WTC11 (cell line): ENCODE results near the gene GTPBP8. TPM values are rescaled to one million over a fixed set of nuclear protein-coding genes. Genes with fewer than 3 reads are reported as not detected.

ENCODE experiments used
- ATAC-seq: fragments of 200-7000 bp; cut with Tn5 transposase; 2 replicates; pipeline ENCODE4 v1.10.0; 2021; ENCODE audit warnings: mild to moderate bottlenecking, moderate library complexity
- CTCF ChIA-PET: fragments of 300-600 bp; sonication (Branson Sonifier 250); formaldehyde crosslinking; loops from one replicate; lab custom pipeline; 2021; ENCODE audit warnings: antibody characterized with exemption; lab: Charles Lee
- POLR2A ChIA-PET: fragments of 350-600 bp; sonication (Branson Sonifier 250); formaldehyde crosslinking; loops from one replicate; lab custom pipeline; 2021; ENCODE audit warnings: antibody characterized with exemption; lab: Charles Lee
- DNase-seq: peaks from one replicate; pipeline ENCODE4 v3.0.0; 2021; ENCODE audit warnings: low spot score
- H3K27ac Mint-ChIP-seq: 2 replicates; pipeline ENCODE4 v1.8.0; 2021; ENCODE audit warnings: mixed read lengths
- H3K27me3 Mint-ChIP-seq: 2 replicates; pipeline ENCODE4 v1.8.0; 2021; ENCODE audit warnings: low read depth, mild to moderate bottlenecking, moderate library complexity, mixed read lengths
- H3K36me3 Mint-ChIP-seq: 2 replicates; pipeline ENCODE4 v1.8.0; 2021; ENCODE audit warnings: mixed read lengths
- H3K4me1 Mint-ChIP-seq: 2 replicates; pipeline ENCODE4 v1.8.0; 2022; ENCODE audit warnings: mixed read lengths
- H3K4me3 Mint-ChIP-seq: 2 replicates; pipeline ENCODE4 v1.8.0; 2021; ENCODE audit warnings: mild to moderate bottlenecking, moderate library complexity, mixed read lengths
- H3K9me3 Mint-ChIP-seq: 2 replicates; pipeline ENCODE4 v1.8.0; 2021; ENCODE audit warnings: mixed read lengths
- ATF1 ChIP-seq: sonication (generic); formaldehyde crosslinking; IDR thresholded peaks from 2 replicates; pipeline ENCODE4 v1.8.1; 2023; ENCODE audit warnings: mild to moderate bottlenecking, moderate library complexity, missing genetic modification reagents
- CREM ChIP-seq: sonication (generic); formaldehyde crosslinking; IDR thresholded peaks from 2 replicates; pipeline ENCODE4 v1.8.1; 2022; ENCODE audit warnings: mild to moderate bottlenecking, missing genetic modification reagents, moderate library complexity
- ESRRA ChIP-seq: sonication (generic); formaldehyde crosslinking; IDR thresholded peaks from 2 replicates; pipeline ENCODE4 v1.8.1; 2022; ENCODE audit warnings: mild to moderate bottlenecking, missing genetic modification reagents, borderline replicate concordance
- FOXK1 ChIP-seq: sonication (generic); formaldehyde crosslinking; IDR thresholded peaks from 2 replicates; pipeline ENCODE4 v1.8.0; 2022; ENCODE audit warnings: mild to moderate bottlenecking, moderate library complexity, missing genetic modification reagents
- GTF2I ChIP-seq: fragments of 250-450 bp; sonication (Bioruptor Pico); conservative IDR thresholded peaks from 2 replicates; pipeline ENCODE4 v1.4.0; 2021; ENCODE audit warnings: mild to moderate bottlenecking
- IRF2 ChIP-seq: sonication (generic); formaldehyde crosslinking; IDR thresholded peaks from 2 replicates; pipeline ENCODE4 v1.8.0; 2022; ENCODE audit warnings: low read depth, missing genetic modification reagents, borderline replicate concordance
- MXD4 ChIP-seq: fragments of 250-450 bp; sonication (Bioruptor Pico); IDR thresholded peaks from 2 replicates; pipeline ENCODE4 v1.8.0; 2021; ENCODE audit warnings: mild to moderate bottlenecking, moderate library complexity, borderline replicate concordance
- NFE2L1 ChIP-seq: sonication (generic); formaldehyde crosslinking; IDR thresholded peaks from 2 replicates; pipeline ENCODE4 v1.8.1; 2023; ENCODE audit warnings: missing genetic modification reagents
- PRRX2 ChIP-seq: fragments of 250-450 bp; sonication (Bioruptor Pico); IDR thresholded peaks from 2 replicates; pipeline ENCODE4 v1.8.0; 2021; ENCODE audit warnings: mild to moderate bottlenecking
- SP1 ChIP-seq: sonication (generic); formaldehyde crosslinking; conservative IDR thresholded peaks from 2 replicates; pipeline ENCODE4 v1.8.1; 2022; ENCODE audit warnings: missing genetic modification reagents
- TCF7 ChIP-seq: sonication (generic); formaldehyde crosslinking; IDR thresholded peaks from 2 replicates; pipeline ENCODE4 v1.8.0; 2022; ENCODE audit warnings: mild to moderate bottlenecking, low read depth, missing genetic modification reagents, moderate library complexity
- TEAD4 ChIP-seq: sonication (generic); formaldehyde crosslinking; IDR thresholded peaks from 2 replicates; pipeline ENCODE4 v1.8.0; 2022; ENCODE audit warnings: mild to moderate bottlenecking, missing genetic modification reagents
- TP53 ChIP-seq: sonication (generic); formaldehyde crosslinking; IDR thresholded peaks from 2 replicates; pipeline ENCODE4 v1.8.1; 2023; ENCODE audit warnings: mild to moderate bottlenecking, missing genetic modification reagents
- ZNF121 ChIP-seq: sonication (generic); formaldehyde crosslinking; IDR thresholded peaks from 2 replicates; pipeline ENCODE4 v1.8.0; 2023; ENCODE audit warnings: missing genetic modification reagents
- ZNF232 ChIP-seq: sonication (generic); formaldehyde crosslinking; IDR thresholded peaks from 2 replicates; pipeline ENCODE4 v1.8.0; 2022; ENCODE audit warnings: mild to moderate bottlenecking, missing genetic modification reagents
- ZNF423 ChIP-seq: fragments of 250-450 bp; sonication (Bioruptor Pico); IDR thresholded peaks from 2 replicates; pipeline ENCODE4 v2.1.2; 2022; ENCODE audit warnings: mild to moderate bottlenecking, moderate library complexity
- total RNA-seq: library from RNA; stranded (reverse); gene quantifications from 3 replicates; pipeline ENCODE4 v1.2.3, GENCODE V29; 2021
- TF ChIP-seq, protein P1 (sequence below): sonication (generic); formaldehyde crosslinking; IDR thresholded peaks from 2 replicates; pipeline ENCODE4 v1.8.0; 2022; ENCODE audit warnings: mild to moderate bottlenecking, missing genetic modification reagents
- TF ChIP-seq, protein P2 (sequence below): fragments of 250-450 bp; sonication (Bioruptor Pico); IDR thresholded peaks from 2 replicates; pipeline ENCODE4 v1.9.0; 2021; ENCODE audit warnings: mild to moderate bottlenecking, borderline replicate concordance
- TF ChIP-seq, protein P3 (sequence below): fragments of 250-450 bp; sonication (Bioruptor Pico); IDR thresholded peaks from 2 replicates; pipeline ENCODE4 v1.8.0; 2021; ENCODE audit warnings: mild to moderate bottlenecking
- TF ChIP-seq, protein P4 (sequence below): sonication (generic); formaldehyde crosslinking; IDR thresholded peaks from 2 replicates; pipeline ENCODE4 v1.8.1; 2022; ENCODE audit warnings: mild to moderate bottlenecking, missing genetic modification reagents, moderate library complexity, borderline replicate concordance
- TF ChIP-seq, protein P5 (sequence below): sonication (generic); formaldehyde crosslinking; IDR thresholded peaks from 2 replicates; pipeline ENCODE4 v1.8.0; 2023; ENCODE audit warnings: missing genetic modification reagents

Gene GTPBP8
- total RNA-seq, 1 experiment from 2014 or later, result 19.5 TPM

DNA sequence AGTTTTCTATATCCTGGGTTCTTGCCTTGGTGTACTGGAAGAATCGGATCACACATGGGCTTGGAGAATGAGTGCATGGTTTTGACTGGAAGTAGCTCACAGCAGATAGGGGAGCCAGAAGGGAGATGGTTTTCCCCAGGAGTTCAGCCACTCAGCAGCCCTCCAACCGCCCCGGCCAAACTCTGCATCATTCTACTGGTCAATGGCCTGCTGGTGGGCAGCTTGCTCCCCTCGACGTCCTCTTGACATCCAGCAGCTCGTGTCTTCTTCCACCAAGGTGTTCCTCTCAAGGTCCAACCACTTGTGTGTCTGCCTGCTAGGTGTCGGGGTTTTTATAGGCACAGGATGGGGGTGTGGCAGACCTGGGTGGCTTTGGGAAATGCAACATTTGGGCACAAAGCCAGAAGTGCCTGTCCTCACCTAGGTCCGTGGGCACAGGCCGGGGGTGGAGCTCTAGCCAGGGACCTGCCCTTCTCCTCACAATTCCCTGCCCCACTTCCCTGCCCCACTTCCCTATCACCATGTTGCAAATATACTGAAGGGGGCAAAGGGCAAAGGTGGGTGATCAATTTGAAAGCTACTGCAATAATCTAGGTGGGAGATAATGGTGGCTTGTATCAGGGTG, 3.0 kb upstream of the GTPBP8 start:
- H3K27me3 Mint-ChIP-seq, result peaks cover 7% of the 10 kb centered on the region
- no peaks in the 10 kb centered on the region for H3K36me3 Mint-ChIP-seq
- peaks cover 19% of the 10 kb centered on the region for H3K4me1 Mint-ChIP-seq
- CTCF ChIA-PET, result interaction anchor here (1.0 to 2.0 kb wide), 3 partner anchors 9 to 345 kb away, joined by 3 to 11 read pairs (median 4); no protein-coding TSS in a partner anchor
- ATAC-seq (no peak), DNase-seq (no peak)
- no peaks in the 10 kb centered on the region for H3K9me3 Mint-ChIP-seq
- TF ChIP-seq, protein P1, sequence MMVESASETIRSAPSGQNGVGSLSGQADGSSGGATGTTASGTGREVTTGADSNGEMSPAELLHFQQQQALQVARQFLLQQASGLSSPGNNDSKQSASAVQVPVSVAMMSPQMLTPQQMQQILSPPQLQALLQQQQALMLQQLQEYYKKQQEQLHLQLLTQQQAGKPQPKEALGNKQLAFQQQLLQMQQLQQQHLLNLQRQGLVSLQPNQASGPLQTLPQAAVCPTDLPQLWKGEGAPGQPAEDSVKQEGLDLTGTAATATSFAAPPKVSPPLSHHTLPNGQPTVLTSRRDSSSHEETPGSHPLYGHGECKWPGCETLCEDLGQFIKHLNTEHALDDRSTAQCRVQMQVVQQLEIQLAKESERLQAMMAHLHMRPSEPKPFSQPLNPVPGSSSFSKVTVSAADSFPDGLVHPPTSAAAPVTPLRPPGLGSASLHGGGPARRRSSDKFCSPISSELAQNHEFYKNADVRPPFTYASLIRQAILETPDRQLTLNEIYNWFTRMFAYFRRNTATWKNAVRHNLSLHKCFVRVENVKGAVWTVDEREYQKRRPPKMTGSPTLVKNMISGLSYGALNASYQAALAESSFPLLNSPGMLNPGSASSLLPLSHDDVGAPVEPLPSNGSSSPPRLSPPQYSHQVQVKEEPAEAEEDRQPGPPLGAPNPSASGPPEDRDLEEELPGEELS (CRISPR knock-in tag), result no peak
- TF ChIP-seq CREM (CRISPR knock-in tag) (no peak), GTF2I (CRISPR knock-in tag) (no peak), ZNF121 (CRISPR knock-in tag) (no peak)
- H3K27ac Mint-ChIP-seq, result no peak overlapping the region
- POLR2A ChIA-PET, result no interaction called here
- no peak overlapping the region for H3K4me3 Mint-ChIP-seq

DNA sequence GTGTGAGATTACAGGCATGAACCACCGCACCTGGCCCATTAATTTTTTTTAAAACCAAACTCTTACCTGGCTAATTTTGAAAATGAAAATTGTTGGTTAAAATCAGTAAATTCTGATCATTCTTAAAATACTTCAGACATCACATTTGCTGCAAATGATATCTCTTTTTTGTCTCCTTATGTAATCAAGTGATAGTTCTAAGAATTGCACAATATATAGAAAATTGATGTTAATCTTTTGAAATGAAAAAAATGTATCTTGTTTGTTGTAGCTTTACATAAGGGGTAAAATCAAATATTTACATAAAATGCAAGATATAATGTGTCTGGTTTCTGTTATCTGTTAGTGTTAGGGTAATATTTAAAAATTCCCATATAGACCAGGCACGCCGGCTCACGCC, 5.0 kb downstream of the GTPBP8 start:
- Mint-ChIP-seq H3K36me3 (peaks cover 11% of the 10 kb centered on the region), H3K4me3 (no peak overlapping the region), H3K4me1 (peaks cover 22% of the 10 kb centered on the region), H3K27ac (no peak overlapping the region), H3K9me3 (no peaks in the 10 kb centered on the region), H3K27me3 (no peaks in the 10 kb centered on the region)
- no peak for DNase-seq
- no peak for ATAC-seq
- ChIA-PET POLR2A (no interaction called here), CTCF (interaction anchor here (1.2 kb wide), 1 partner anchor 261 kb away, joined by 5 read pairs; no protein-coding TSS in a partner anchor)
- TF ChIP-seq, protein P2, sequence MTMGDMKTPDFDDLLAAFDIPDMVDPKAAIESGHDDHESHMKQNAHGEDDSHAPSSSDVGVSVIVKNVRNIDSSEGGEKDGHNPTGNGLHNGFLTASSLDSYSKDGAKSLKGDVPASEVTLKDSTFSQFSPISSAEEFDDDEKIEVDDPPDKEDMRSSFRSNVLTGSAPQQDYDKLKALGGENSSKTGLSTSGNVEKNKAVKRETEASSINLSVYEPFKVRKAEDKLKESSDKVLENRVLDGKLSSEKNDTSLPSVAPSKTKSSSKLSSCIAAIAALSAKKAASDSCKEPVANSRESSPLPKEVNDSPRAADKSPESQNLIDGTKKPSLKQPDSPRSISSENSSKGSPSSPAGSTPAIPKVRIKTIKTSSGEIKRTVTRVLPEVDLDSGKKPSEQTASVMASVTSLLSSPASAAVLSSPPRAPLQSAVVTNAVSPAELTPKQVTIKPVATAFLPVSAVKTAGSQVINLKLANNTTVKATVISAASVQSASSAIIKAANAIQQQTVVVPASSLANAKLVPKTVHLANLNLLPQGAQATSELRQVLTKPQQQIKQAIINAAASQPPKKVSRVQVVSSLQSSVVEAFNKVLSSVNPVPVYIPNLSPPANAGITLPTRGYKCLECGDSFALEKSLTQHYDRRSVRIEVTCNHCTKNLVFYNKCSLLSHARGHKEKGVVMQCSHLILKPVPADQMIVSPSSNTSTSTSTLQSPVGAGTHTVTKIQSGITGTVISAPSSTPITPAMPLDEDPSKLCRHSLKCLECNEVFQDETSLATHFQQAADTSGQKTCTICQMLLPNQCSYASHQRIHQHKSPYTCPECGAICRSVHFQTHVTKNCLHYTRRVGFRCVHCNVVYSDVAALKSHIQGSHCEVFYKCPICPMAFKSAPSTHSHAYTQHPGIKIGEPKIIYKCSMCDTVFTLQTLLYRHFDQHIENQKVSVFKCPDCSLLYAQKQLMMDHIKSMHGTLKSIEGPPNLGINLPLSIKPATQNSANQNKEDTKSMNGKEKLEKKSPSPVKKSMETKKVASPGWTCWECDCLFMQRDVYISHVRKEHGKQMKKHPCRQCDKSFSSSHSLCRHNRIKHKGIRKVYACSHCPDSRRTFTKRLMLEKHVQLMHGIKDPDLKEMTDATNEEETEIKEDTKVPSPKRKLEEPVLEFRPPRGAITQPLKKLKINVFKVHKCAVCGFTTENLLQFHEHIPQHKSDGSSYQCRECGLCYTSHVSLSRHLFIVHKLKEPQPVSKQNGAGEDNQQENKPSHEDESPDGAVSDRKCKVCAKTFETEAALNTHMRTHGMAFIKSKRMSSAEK (CRISPR knock-in tag), result no peak
- no peak for TF ChIP-seq TCF7 (CRISPR knock-in tag)
- no peak for TF ChIP-seq ESRRA (CRISPR knock-in tag)
- TF ChIP-seq ATF1, result no peak
- no peak for TF ChIP-seq TP53 (CRISPR knock-in tag)
- TF ChIP-seq, protein P3, sequence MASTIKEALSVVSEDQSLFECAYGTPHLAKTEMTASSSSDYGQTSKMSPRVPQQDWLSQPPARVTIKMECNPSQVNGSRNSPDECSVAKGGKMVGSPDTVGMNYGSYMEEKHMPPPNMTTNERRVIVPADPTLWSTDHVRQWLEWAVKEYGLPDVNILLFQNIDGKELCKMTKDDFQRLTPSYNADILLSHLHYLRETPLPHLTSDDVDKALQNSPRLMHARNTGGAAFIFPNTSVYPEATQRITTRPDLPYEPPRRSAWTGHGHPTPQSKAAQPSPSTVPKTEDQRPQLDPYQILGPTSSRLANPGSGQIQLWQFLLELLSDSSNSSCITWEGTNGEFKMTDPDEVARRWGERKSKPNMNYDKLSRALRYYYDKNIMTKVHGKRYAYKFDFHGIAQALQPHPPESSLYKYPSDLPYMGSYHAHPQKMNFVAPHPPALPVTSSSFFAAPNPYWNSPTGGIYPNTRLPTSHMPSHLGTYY, result no peak
- no peak for TF ChIP-seq SP1 (CRISPR knock-in tag)

DNA sequence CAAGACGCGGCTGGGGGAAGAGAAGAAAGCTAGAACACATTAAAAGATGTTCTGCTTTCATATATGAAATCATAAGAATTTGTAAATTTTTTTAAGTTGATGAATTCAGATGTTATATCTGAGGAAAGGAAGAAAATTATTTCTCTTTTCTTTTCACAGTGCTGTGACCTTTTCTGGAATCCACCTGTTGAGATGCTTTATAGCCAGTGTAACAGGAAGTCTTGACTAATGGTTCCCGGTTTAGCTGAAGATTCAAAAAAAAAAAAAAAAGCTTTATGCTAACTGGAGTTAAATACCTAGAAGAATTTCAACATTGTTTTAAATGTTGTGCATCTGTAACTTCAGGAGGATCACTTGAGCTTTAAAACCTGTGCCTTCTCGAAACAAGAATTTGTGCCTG, 9.9 kb downstream of the GTPBP8 start:
- ChIA-PET CTCF (interaction anchor here (1.2 kb wide), 1 partner anchor 266 kb away, joined by 3 read pairs; no protein-coding TSS in a partner anchor), POLR2A (interaction anchor here (0.6 kb wide), 1 partner anchor 368 kb away, joined by 4 read pairs; no protein-coding TSS in a partner anchor)
- no peaks in the 10 kb centered on the region for H3K9me3 Mint-ChIP-seq
- no peak overlapping the region for H3K27ac Mint-ChIP-seq
- H3K27me3 Mint-ChIP-seq, result no peaks in the 10 kb centered on the region
- H3K4me1 Mint-ChIP-seq, result peaks cover 11% of the 10 kb centered on the region
- H3K36me3 Mint-ChIP-seq, result peaks cover 37% of the 10 kb centered on the region
- DNase-seq, result no peak
- no peak overlapping the region for H3K4me3 Mint-ChIP-seq
- no peak for ATAC-seq
- TF ChIP-seq PRRX2 (CRISPR knock-in tag) (no peak), ZNF423 (CRISPR knock-in tag) (no peak), ZNF232 (no peak), MXD4 (CRISPR knock-in tag) (no peak), TEAD4 (CRISPR knock-in tag) (no peak), IRF2 (CRISPR knock-in tag) (no peak), NFE2L1 (no peak), FOXK1 (CRISPR knock-in tag) (no peak)
- TF ChIP-seq, protein P4, sequence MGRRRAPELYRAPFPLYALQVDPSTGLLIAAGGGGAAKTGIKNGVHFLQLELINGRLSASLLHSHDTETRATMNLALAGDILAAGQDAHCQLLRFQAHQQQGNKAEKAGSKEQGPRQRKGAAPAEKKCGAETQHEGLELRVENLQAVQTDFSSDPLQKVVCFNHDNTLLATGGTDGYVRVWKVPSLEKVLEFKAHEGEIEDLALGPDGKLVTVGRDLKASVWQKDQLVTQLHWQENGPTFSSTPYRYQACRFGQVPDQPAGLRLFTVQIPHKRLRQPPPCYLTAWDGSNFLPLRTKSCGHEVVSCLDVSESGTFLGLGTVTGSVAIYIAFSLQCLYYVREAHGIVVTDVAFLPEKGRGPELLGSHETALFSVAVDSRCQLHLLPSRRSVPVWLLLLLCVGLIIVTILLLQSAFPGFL (CRISPR knock-in tag), result no peak
- TF ChIP-seq, protein P5, sequence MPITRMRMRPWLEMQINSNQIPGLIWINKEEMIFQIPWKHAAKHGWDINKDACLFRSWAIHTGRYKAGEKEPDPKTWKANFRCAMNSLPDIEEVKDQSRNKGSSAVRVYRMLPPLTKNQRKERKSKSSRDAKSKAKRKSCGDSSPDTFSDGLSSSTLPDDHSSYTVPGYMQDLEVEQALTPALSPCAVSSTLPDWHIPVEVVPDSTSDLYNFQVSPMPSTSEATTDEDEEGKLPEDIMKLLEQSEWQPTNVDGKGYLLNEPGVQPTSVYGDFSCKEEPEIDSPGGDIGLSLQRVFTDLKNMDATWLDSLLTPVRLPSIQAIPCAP (CRISPR knock-in tag), result no peak
